Stomach smooth muscle (tissue), 2 donors: Measurements from ENCODE around the gene ALDH6A1.
A peak's percentile ranks its signal among the peaks of the same experiment; 100 is the strongest.

ENCODE experiments used
- H3K27ac ChIP-seq: one replicate; pipeline ENCODE4 v1.7.0; 2013; ENCODE audit warnings: mild to moderate bottlenecking, low read length, inconsistent platforms
- H3K27me3 ChIP-seq, 2 donors: one replicate each; pipeline ENCODE4 v1.7.0; 2013; ENCODE audit warnings: low read length in 2 of 2; ENCODE audit not compliant: insufficient read depth in 2 of 2, control insufficient read depth in 1 of 2
- H3K36me3 ChIP-seq, 2 donors: one replicate each; pipeline ENCODE4 v1.7.0; 2013; ENCODE audit warnings: low read length in 2 of 2; ENCODE audit not compliant: control insufficient read depth in 2 of 2, insufficient read depth in 2 of 2
- H3K4me1 ChIP-seq: one replicate; pipeline ENCODE4 v1.7.0; 2013; ENCODE audit warnings: low read length; ENCODE audit not compliant: control insufficient read depth, insufficient read depth
- H3K4me3 ChIP-seq, 2 donors: one replicate each; pipeline ENCODE4 v1.7.0; 2013; ENCODE audit warnings: low read length in 2 of 2
- H3K9ac ChIP-seq, 2 donors: one replicate each; pipeline ENCODE4 v1.7.0; 2013; ENCODE audit warnings: low read length in 2 of 2, mild to moderate bottlenecking in 1 of 2
- H3K9me3 ChIP-seq, 2 donors: one replicate each; pipeline ENCODE4 v1.7.0; 2013; ENCODE audit warnings: low read length in 2 of 2; ENCODE audit not compliant: control insufficient read depth in 2 of 2
- donor health status: healthy.
- donor health status: Pancreatic carcinoma.

ALDH6A1 gene

GRCh38 chr14:74018586-74019407 is 65.5 kb downstream of the ALDH6A1 start, which contains the start of the genes BBOF1 and ENTPD5:
BBOF1 (plus strand) TSS chr14:74019349; CDS start chr14:74019479, 130 bp downstream.
ENTPD5 (minus strand) TSS chr14:74019288; CDS start chr14:73988102, 31,186 bp downstream.
- H3K4me1 ChIP-seq = peaks cover 10% of the 10 kb centered on the region
- H3K4me3 ChIP-seq = peak within 1 kb of the TSS; percentile 86 to 93
- H3K36me3 ChIP-seq = no peaks in the 10 kb centered on the region
- H3K27me3 ChIP-seq = no peaks in the 10 kb centered on the region
- H3K9ac ChIP-seq = peak within 1 kb of the TSS; percentile 92 to 94
- H3K9me3 ChIP-seq = no peaks in the 10 kb centered on the region
- H3K27ac ChIP-seq = peak within 1 kb of the TSS; percentile 94

DNA sequence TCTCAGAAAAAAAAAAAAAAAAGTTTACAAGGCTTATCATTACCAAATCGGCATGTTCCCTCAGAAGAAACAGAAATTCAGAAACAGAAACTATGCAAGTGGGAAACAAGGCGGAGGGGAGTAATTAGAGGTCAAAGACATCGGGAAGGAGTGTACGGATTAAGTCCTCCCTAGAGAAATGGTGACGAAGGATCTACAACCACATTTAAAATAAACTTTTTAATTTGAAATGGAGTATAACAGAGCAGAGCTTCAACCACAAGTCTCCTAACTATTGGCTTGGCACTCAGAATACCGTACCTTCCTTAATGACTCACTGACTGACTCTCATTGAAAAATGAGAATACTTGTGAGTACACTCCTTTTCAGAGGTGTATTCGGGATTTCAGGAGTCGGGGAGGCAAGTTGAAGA is 66.1 kb downstream of the ALDH6A1 start:
- Histone ChIP-seq H3K36me3 (no peaks in the 10 kb centered on the region), H3K4me3 (peak overlapping the region; percentile 85 to 93), H3K9me3 (no peaks in the 10 kb centered on the region), H3K9ac (peak overlapping the region; percentile 90 to 94), H3K4me1 (peaks cover 10% of the 10 kb centered on the region), H3K27ac (peak overlapping the region; percentile 94), H3K27me3 (no peaks in the 10 kb centered on the region)

DNA sequence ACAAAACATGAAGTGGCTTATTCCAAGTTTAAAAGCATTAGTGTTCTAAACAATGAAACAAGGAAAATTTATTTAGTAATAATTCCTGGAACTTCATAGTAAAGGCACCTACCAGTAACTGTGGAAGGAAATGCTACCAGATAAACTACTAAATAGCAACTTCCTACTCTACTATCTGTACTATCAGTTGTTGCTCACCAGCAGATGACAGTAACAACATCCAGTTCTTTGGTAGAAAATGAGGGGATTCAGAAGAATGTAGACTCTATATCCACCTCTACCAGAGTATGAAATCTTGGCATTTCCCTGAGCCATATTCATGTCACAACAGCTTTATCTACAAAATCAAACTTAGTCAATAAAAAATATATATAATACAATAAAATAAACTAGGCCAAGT is 68.3 kb downstream of the ALDH6A1 start:
- no peak overlapping the region for H3K4me3 ChIP-seq
- no peaks in the 10 kb centered on the region for H3K27me3 ChIP-seq
- H3K9me3 ChIP-seq = no peaks in the 10 kb centered on the region
- H3K9ac ChIP-seq = no peak overlapping the region
- peaks cover 10% of the 10 kb centered on the region for H3K4me1 ChIP-seq
- peaks cover 3 to 4% of the 10 kb centered on the region in 2 donors for H3K36me3 ChIP-seq
- no peak overlapping the region for H3K27ac ChIP-seq

GRCh38 chr14:74015176-74015575 is 69.1 kb downstream of the ALDH6A1 start:
- no peak overlapping the region for H3K4me3 ChIP-seq
- no peaks in the 10 kb centered on the region for H3K27me3 ChIP-seq
- peaks cover 3 to 4% of the 10 kb centered on the region in 2 donors for H3K36me3 ChIP-seq
- H3K27ac ChIP-seq = no peak overlapping the region
- H3K9me3 ChIP-seq = no peaks in the 10 kb centered on the region
- H3K9ac ChIP-seq = no peak overlapping the region
- H3K4me1 ChIP-seq = peaks cover 9% of the 10 kb centered on the region

DNA sequence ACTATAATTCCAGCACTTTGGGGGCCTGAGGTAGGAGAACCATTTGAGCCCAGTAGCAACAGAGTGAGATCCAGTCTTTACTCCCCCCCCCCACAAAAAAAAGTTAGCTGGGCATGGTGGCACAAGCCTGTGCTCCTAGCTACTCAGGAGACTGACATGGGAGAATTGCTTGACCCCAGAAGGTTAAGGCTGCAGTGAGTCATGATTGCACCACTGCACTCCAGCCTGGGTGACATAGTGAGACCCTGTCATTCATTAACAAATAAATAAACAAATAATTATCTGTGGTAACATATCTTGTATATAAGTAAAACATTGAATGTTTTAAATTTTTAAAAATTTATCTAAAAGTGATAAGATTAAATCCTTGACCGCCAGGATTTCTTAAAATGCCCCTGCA is 70.0 kb downstream of the ALDH6A1 start:
- Histone ChIP-seq H3K9me3 (no peaks in the 10 kb centered on the region), H3K36me3 (peaks cover 3 to 4% of the 10 kb centered on the region in 2 donors), H3K27me3 (no peaks in the 10 kb centered on the region), H3K4me1 (peaks cover under 1% of the 10 kb centered on the region), H3K27ac (no peak overlapping the region), H3K9ac (no peak overlapping the region), H3K4me3 (no peak overlapping the region)

DNA sequence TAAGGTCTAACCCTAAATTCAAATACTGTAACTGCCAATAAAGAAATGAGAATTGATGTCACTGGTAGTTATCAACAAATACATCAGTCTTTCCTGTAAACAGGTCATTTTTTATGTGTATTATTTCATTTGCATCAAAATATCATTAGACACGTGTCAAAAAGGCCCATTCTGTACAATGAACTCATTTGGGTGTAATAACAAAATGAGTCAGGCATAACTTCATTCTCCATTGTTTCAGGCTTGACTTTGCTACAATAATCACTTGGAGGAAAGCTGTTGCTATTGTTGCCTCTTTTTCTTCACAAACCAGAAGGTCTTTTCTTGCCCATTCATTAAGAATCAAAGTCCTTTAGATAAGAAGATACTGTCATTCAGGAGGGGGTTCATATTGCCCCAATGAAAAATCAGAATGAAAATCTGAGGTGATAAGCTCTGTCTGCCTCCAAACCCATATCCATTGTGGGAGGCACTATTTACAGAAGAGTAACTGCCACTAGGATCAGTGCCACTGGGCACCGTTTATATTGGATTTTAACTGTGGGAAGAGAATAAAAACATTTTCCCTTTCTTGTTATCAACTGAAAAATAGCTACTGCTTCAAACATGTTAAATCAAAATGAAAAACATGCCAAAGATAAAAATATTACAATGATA is 75.3 kb downstream of the ALDH6A1 start:
- no peaks in the 10 kb centered on the region for H3K4me1 ChIP-seq
- no peak overlapping the region for H3K4me3 ChIP-seq
- H3K27me3 ChIP-seq = no peaks in the 10 kb centered on the region
- H3K27ac ChIP-seq = no peak overlapping the region
- H3K36me3 ChIP-seq = peaks cover 4 to 7% of the 10 kb centered on the region in 2 donors
- H3K9ac ChIP-seq = no peak overlapping the region
- H3K9me3 ChIP-seq = no peaks in the 10 kb centered on the region
